ENCODE results near the gene PLK2. TPM values are rescaled to one million over a fixed set of nuclear protein-coding genes. Genes with fewer than 3 reads are reported as not detected.
A peak's percentile ranks its signal among the peaks of the same experiment; 100 is the strongest.

Gene PLK2
- polyA plus RNA-seq, 1 experiment: 21.7 TPM

GRCh38 chr5:58459146-58460001 lies 512 bp downstream of the PLK2 start:
- POLR2A ChIA-PET: interaction anchor here (0.6 to 1.8 kb wide), 5 partner anchors 197 to 809 kb away, joined by 3 to 9 read pairs (median 4); no protein-coding TSS in a partner anchor
- Histone ChIP-seq H3K36me3 (ENCODE audit: control insufficient read depth, insufficient read depth, low read length) (peaks cover 5% of the 10 kb centered on the region), H3K4me3 (ENCODE audit: low read depth, low read length) (peak overlapping the region; percentile 96), H3K27me3 (ENCODE audit: control insufficient read depth, insufficient read depth, low read length) (no peaks in the 10 kb centered on the region)
- DNase-seq (ENCODE audit: low read depth): no peak
- no peak for TF ChIP-seq CTCF (IDR thresholded peaks at IDR 0.05; ENCODE audit: insufficient read depth, low read depth, low read length)
- CTCF ChIA-PET: interaction anchor here (0.7 to 5.9 kb wide), 28 partner anchors 17 to 1162 kb away, joined by 3 to 120 read pairs (median 6); no protein-coding TSS in a partner anchor

GRCh38 chr5:58458743-58459145 lies 1.1 kb downstream of the PLK2 start:
- Histone ChIP-seq H3K36me3 (ENCODE audit: control insufficient read depth, insufficient read depth, low read length) (peaks cover 7% of the 10 kb centered on the region), H3K27me3 (ENCODE audit: control insufficient read depth, insufficient read depth, low read length) (no peaks in the 10 kb centered on the region), H3K4me3 (ENCODE audit: low read depth, low read length) (peak overlapping the region; percentile 96)
- no peak for DNase-seq (ENCODE audit: low read depth)
- POLR2A ChIA-PET: interaction anchor here (0.6 to 1.8 kb wide), 4 partner anchors 196 to 808 kb away, joined by 3 to 9 read pairs (median 4); no protein-coding TSS in a partner anchor
- no peak for TF ChIP-seq CTCF (IDR thresholded peaks at IDR 0.05; ENCODE audit: insufficient read depth, low read depth, low read length)
- CTCF ChIA-PET: interaction anchor here (0.7 to 4.7 kb wide), 6 partner anchors 17 to 680 kb away, joined by 3 to 120 read pairs (median 3); no protein-coding TSS in a partner anchor

GRCh38 chr5:58458141-58458742 lies 1.6 kb downstream of the PLK2 start:
- TF ChIP-seq CTCF (IDR thresholded peaks at IDR 0.05; ENCODE audit: insufficient read depth, low read depth, low read length): no peak
- Histone ChIP-seq H3K36me3 (ENCODE audit: control insufficient read depth, insufficient read depth, low read length) (peaks cover 7% of the 10 kb centered on the region), H3K27me3 (ENCODE audit: control insufficient read depth, insufficient read depth, low read length) (no peaks in the 10 kb centered on the region), H3K4me3 (ENCODE audit: low read depth, low read length) (peak overlapping the region; percentile 96)
- no peak for DNase-seq (ENCODE audit: low read depth)
- ChIA-PET POLR2A (interaction anchor here (0.8 kb wide), 1 partner anchor 394 kb away, joined by 9 read pairs; no protein-coding TSS in a partner anchor), CTCF (interaction anchor here (0.7 to 4.7 kb wide), 4 partner anchors 16 to 680 kb away, joined by 3 to 120 read pairs (median 3); no protein-coding TSS in a partner anchor)

GRCh38 chr5:58457050-58457449 lies 2.8 kb downstream of the PLK2 start:
- H3K4me3 ChIP-seq (ENCODE audit: low read depth, low read length): peak overlapping the region; percentile 96; the same call in 1 of the 2 replicates
- CTCF ChIA-PET: no interaction called here
- H3K36me3 ChIP-seq (ENCODE audit: control insufficient read depth, insufficient read depth, low read length): peaks cover 7% of the 10 kb centered on the region
- POLR2A ChIA-PET: no interaction called here
- H3K27me3 ChIP-seq (ENCODE audit: control insufficient read depth, insufficient read depth, low read length): no peaks in the 10 kb centered on the region
- no peak for TF ChIP-seq CTCF (IDR thresholded peaks at IDR 0.05; ENCODE audit: insufficient read depth, low read depth, low read length)
- no peak for DNase-seq (ENCODE audit: low read depth)

GRCh38 chr5:58456486-58456885 lies 3.4 kb downstream of the PLK2 start:
- peaks cover 7% of the 10 kb centered on the region for H3K36me3 ChIP-seq (ENCODE audit: control insufficient read depth, insufficient read depth, low read length)

More at GRCh38 chr5:58456486-58456885, 3.4 kb downstream of the PLK2 start:
- DNase-seq (ENCODE audit: low read depth): no peak
- Histone ChIP-seq H3K4me3 (ENCODE audit: low read depth, low read length) (no peak overlapping the region), H3K27me3 (ENCODE audit: control insufficient read depth, insufficient read depth, low read length) (no peaks in the 10 kb centered on the region)
- ChIA-PET CTCF (interaction anchor here (0.8 to 1.5 kb wide), 3 partner anchors 679 to 1159 kb away, joined by 3 to 6 read pairs (median 4); no protein-coding TSS in a partner anchor), POLR2A (no interaction called here)
- TF ChIP-seq CTCF (IDR thresholded peaks at IDR 0.05; ENCODE audit: insufficient read depth, low read depth, low read length): no peak

All from BJ (cell line).